GM18508 (cell line): ENCODE results near the gene ATXN10.

Experiments
- ATAC-seq: cut with Tn5 transposase; IDR thresholded peaks from one replicate; pipeline ENCODE4 v1.9.1; 2021; ENCODE audit warnings: moderate number of reproducible peaks; ENCODE audit not compliant: insufficient read depth, unreplicated experiment

The ATXN10 gene

DNA sequence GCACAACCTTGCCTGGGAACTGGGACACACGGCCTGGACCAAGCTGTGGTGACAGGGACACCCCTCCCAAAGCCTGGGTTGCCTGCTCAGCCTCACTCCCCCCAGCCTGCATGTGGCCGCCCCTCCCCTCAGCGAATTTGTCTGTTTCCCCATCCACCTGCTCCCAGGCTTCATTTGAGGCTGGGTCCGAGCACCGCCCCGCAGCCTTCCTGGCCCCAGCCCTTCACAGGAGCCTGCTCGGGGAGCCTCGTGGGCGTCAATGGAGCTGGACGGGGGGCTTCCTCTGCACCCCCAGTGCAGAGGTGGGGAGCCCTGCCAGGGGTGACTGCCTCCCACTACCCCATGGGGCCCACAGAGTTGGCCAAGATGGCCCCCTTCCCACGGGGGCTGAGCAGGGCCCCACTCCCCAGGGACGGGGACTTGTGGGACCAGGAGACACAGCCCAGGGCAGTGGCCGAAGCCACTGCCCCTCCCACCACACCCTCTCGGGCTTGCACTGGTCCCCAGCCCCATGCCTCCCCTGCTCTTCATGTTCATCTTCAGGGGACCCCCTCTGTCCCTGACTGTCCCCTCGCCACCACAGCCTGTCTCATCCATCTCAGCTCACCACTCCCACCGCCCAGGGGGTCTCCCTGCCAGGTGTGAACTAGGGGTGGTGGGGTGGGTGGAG lies 213.7 kb downstream of the ATXN10 start:
- ATAC-seq = no peak

DNA sequence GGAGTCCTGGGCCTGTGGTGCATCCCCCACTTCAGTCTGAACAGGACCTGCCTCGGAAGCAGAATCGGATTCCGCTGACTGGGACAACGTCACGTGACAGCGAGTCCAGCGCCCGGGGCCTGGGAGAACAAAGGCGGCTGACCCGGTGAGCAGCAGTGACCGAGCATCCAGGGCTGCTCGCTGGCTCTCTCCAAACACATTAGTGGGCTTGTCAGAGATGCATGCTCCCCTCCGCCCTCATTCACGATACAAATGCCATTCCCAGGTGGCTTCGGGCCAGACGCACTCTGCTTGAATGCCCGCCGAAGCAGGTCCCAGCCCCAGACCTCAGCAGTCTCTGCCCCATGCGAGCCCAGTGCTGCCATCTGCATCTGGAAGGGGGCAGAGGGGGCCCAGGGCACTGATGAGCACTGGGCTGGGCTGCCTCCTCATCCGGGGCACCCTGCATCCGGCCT lies 214.3 kb downstream of the ATXN10 start:
- ATAC-seq = no peak

GRCh38 chr22:45886540-45886939 lies 214.9 kb downstream of the ATXN10 start:
- ATAC-seq = no peak

DNA sequence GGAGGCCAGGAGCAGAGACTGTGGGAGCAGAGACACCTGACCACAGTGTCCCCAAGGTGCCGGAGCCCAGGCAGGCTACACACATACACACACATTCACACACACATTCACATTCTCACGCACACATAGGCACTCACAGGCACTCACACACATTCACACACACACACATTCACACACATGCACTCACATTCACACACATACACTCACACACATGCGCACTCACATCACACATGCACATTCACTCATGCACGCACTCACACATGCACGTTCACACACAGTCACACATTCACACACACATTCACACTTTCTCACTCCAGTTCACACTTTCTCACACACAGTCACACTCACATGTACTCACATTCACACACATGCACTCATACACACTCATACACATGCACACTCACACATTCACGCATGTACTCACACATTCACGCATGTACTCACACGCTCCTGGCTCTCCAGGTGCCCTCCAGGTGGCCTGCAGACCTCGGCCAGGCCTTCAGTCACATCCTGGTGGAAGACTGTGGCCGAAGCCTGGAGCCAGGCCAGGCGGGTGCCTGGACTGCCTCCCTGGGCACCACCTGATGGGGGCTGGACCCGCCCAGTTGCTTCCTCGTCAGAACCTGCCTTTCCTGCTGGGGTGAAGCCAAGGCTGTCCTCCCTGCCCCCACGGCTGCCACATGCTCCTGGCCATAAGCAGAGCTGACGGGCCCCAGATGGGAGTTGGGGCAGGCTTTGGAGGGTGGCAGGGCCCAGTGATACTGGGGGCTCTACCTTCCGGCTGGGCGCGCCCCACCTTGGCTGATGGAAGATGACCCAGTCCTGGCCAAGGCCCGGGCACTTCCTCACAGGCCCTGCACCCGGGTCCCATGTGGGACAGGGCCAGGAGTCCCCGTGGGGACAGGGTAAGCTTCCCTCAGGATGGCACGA lies 215.8 kb downstream of the ATXN10 start:
- ATAC-seq = no peak

- no peak for ATAC-seq
Observed at GRCh38 chr22:45888221-45889092, 216.8 kb downstream of the ATXN10 start.

- ATAC-seq = no peak
Observed at GRCh38 chr22:45889093-45889538, 217.5 kb downstream of the ATXN10 start.

- ATAC-seq = no peak
Observed at GRCh38 chr22:45889539-45890350, 218.1 kb downstream of the ATXN10 start.

DNA sequence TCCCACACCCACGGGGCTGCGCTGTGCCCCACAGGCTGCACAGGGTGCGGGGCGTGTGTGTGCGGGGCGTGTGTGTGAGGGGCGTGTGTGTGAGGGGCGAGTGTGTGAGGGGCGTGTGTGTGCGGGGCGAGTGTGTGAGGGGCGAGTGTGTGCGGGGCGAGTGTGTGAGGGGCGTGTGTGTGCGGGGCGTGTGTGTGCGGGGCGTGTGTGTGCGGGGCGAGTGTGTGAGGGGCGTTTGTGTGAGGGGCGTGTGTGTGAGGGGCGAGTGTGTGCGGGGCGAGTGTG lies 218.7 kb downstream of the ATXN10 start:
- no peak for ATAC-seq

DNA sequence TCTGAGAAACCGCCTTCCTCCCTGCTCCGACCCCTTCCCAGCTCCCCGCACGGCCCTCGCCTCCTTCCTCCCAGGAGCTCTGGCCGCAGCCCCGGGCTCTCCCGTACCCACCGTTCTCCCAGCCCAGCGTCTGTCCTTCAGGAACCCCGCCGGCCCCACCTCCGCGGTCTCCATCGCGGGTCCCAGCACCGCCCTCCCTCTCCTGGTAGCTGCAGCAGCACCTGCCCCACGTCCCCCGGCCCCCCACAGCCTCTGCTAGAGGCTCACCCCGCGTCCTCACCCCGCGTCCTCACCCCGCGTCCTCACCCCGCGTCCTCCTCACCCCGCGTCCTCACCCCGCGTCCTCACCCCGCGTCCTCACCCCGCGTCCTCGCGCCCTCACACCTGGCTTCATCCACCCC lies 219.4 kb downstream of the ATXN10 start:
- no peak for ATAC-seq

DNA sequence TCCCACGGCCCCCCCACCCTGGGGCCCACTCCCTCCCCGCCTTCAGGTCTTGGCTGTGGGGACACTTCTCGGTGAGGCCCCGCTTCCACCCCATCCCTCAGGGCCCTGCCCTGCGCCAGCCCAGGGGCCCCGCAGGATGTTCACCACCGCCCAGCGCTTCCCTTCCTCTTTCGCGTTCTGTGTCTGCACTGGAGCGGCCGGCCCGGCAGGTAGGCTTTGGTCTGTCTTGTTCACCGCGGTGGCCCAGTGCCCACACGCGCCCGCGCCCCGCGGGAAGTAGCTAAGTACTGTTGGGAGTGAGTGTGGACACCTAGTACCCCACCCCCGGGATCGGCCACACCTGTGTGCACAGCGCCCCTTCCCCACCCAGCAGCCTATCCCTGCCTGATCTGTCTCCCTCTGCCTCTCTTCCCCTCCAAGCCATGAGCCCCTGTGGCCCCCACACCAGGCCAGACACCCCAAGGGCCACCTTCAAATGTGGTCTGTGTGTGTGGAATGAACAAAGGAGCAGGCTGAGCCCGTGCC lies 219.9 kb downstream of the ATXN10 start:
- no peak for ATAC-seq

- ATAC-seq = no peak
Observed at GRCh38 chr22:45891996-45892621, 220.5 kb downstream of the ATXN10 start.

DNA sequence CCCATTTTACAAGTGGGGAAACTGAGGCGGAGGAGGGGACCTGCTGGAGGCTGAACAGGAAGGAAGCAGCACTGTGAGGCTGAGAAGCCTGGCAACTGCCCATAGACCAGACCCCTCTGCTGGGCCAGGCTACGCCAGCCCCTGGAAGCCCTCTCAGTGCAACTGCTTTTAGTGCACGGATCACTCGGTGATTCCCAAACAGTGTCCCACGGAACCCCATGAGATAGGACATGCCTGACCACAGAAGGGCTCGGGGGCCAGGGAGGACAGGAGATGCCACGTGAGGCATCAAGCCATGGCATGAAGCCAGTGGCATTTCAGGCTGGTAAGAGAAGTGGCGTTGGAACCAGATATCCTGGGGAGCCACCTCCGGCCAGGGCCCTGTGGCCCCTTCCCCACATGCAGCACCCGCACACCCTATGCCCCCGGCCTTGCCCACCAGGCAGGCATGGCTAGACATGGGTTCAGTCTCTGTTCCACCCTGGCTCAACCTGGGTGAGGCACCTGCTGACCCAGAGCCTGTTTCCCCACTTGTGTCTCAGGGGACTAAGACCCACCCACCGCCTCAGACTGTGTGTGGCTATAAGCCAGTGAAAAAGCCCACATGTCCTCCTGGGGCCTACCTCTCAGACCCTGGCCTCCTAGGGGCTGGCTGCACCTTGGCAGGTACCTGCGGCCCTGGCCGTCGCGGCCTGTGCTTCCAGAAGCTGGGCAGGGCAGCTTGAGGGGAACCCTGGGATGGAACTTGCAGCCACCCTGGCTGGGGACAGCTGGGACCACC lies 221.2 kb downstream of the ATXN10 start:
- ATAC-seq = no peak

DNA sequence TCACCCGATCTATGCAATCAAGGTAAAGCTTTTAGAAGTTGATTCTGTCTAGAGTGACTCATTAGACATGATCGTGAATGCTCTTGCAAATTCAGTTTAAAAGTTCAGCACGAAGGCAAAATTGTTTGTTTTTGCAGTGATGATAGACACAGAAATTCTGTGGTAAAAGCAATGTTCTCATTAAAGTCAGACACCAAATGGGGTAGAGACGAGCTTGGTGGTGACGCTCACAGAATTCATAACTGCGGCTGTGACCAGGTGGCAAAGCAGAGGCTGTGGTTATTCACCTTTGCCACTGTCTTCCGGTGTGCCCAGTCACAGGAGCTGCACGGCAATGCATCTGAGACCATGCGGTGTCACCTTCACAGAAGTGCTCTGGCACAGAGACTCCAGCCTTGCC lies 221.9 kb downstream of the ATXN10 start:
- no peak for ATAC-seq
